Activated naive CD8-positive, alpha-beta T cell treated with anti-CD3 and anti-CD28 coated beads, Interleukin-2, amount 50 U/mL, for 24 hours (primary cell): Measurements from ENCODE around the gene CPSF4L.
"Not testable (repeated sequence)": the region's sequence is repeated elsewhere in the genome, so short reads cannot be mapped to it uniquely, and the experiment has no call there.

Experiments
- ATAC-seq: fragments of 150-1000 bp; cut with Tn5 transposase; one replicate; pipeline ENCODE4 v1.10.0; 2021
- DNase-seq: peaks from one replicate; pipeline ENCODE4 v3.0.0; 2021
- H3K27ac Mint-ChIP-seq: one replicate; pipeline ENCODE4 v1.8.0; 2021; ENCODE audit warnings: mild to moderate bottlenecking, mixed read lengths
- H3K27me3 Mint-ChIP-seq: one replicate; pipeline ENCODE4 v1.8.0; 2021; ENCODE audit warnings: mixed read lengths
- H3K36me3 Mint-ChIP-seq: one replicate; pipeline ENCODE4 v1.8.0; 2021; ENCODE audit warnings: low read depth, mixed read lengths
- H3K4me1 Mint-ChIP-seq: one replicate; pipeline ENCODE4 v1.8.0; 2021; ENCODE audit warnings: mixed read lengths
- H3K4me3 Mint-ChIP-seq: one replicate; pipeline ENCODE4 v1.8.0; 2021; ENCODE audit warnings: mild to moderate bottlenecking, moderate library complexity, mixed read lengths
- H3K9me3 Mint-ChIP-seq: one replicate; pipeline ENCODE4 v1.8.0; 2021; ENCODE audit warnings: mixed read lengths

Gene CPSF4L

GRCh38 chr17:73261617-73261951 lies at the start of gene CPSF4L:
TSS of gene CPSF4L (minus strand) at chr17:73261880. CDS start at chr17:73261818, 62 bp downstream.
- DNase-seq: no peak
- no peaks in the 10 kb centered on the region for H3K4me1 Mint-ChIP-seq

GRCh38 chr17:73311428-73311780 lies 49.7 kb upstream of the CPSF4L start:
- peak overlapping the region; percentile 80 for H3K4me3 Mint-ChIP-seq
- H3K27me3 Mint-ChIP-seq: peaks cover 4% of the 10 kb centered on the region
- no peaks in the 10 kb centered on the region for H3K36me3 Mint-ChIP-seq
- H3K4me1 Mint-ChIP-seq: peaks cover 12% of the 10 kb centered on the region
- DNase-seq: no peak
- H3K27ac Mint-ChIP-seq: no peak overlapping the region
- ATAC-seq: peak; percentile 11
- no peaks in the 10 kb centered on the region for H3K9me3 Mint-ChIP-seq

More at GRCh38 chr17:73261617-73261951, at the start of gene CPSF4L:
- H3K4me3 Mint-ChIP-seq: no peak within 1 kb of the TSS
- no peaks in the 10 kb centered on the region for H3K27me3 Mint-ChIP-seq
- ATAC-seq: no peak
- no peaks in the 10 kb centered on the region for H3K9me3 Mint-ChIP-seq
- H3K36me3 Mint-ChIP-seq: no peaks in the 10 kb centered on the region
- H3K27ac Mint-ChIP-seq: no peak within 1 kb of the TSS

GRCh38 chr17:73309727-73310596 lies 48.3 kb upstream of the CPSF4L start:
- H3K4me3 Mint-ChIP-seq: peak overlapping the region; percentile 80
- H3K9me3 Mint-ChIP-seq: no peaks in the 10 kb centered on the region
- H3K27me3 Mint-ChIP-seq: peaks cover 8% of the 10 kb centered on the region
- no peak overlapping the region for H3K27ac Mint-ChIP-seq
- DNase-seq (no peak), ATAC-seq (no peak)
- no peaks in the 10 kb centered on the region for H3K36me3 Mint-ChIP-seq
- peaks cover 12% of the 10 kb centered on the region for H3K4me1 Mint-ChIP-seq

- H3K27ac Mint-ChIP-seq, H3K9me3 Mint-ChIP-seq, H3K4me3 Mint-ChIP-seq, ATAC-seq, DNase-seq, H3K36me3 Mint-ChIP-seq: not testable (repeated sequence)
- Mint-ChIP-seq H3K27me3 (peaks cover 11% of the 10 kb centered on the region), H3K4me1 (peaks cover 12% of the 10 kb centered on the region)
Measured at GRCh38 chr17:73308959-73309358, 47.3 kb upstream of the CPSF4L start.

GRCh38 chr17:73308017-73308823 lies 46.5 kb upstream of the CPSF4L start:
- Mint-ChIP-seq H3K36me3 (no peaks in the 10 kb centered on the region), H3K27ac (no peak overlapping the region), H3K4me3 (no peak overlapping the region), H3K9me3 (no peaks in the 10 kb centered on the region), H3K27me3 (peaks cover 9% of the 10 kb centered on the region), H3K4me1 (peaks cover 12% of the 10 kb centered on the region)
- ATAC-seq (no peak), DNase-seq (no peak)

GRCh38 chr17:73307130-73307529 lies 45.5 kb upstream of the CPSF4L start:
- Mint-ChIP-seq H3K27me3 (peaks cover 9% of the 10 kb centered on the region), H3K9me3 (no peaks in the 10 kb centered on the region), H3K4me1 (peaks cover 12% of the 10 kb centered on the region), H3K4me3 (no peak overlapping the region), H3K27ac (no peak overlapping the region), H3K36me3 (no peaks in the 10 kb centered on the region)
- DNase-seq (no peak), ATAC-seq (no peak)

GRCh38 chr17:73305845-73306836 lies 44.5 kb upstream of the CPSF4L start:
- H3K27ac Mint-ChIP-seq: no peak overlapping the region

GRCh38 chr17:73304971-73305812 lies 43.5 kb upstream of the CPSF4L start:
- Mint-ChIP-seq H3K4me1 (peaks cover 7% of the 10 kb centered on the region), H3K27me3 (peaks cover 9% of the 10 kb centered on the region), H3K9me3 (no peaks in the 10 kb centered on the region), H3K36me3 (no peaks in the 10 kb centered on the region), H3K27ac (no peak overlapping the region), H3K4me3 (no peak overlapping the region)
- no peak for ATAC-seq
- DNase-seq: no peak

More at GRCh38 chr17:73305845-73306836, 44.5 kb upstream of the CPSF4L start:
- Mint-ChIP-seq H3K27me3 (peaks cover 9% of the 10 kb centered on the region), H3K36me3 (no peaks in the 10 kb centered on the region), H3K4me3 (no peak overlapping the region), H3K9me3 (no peaks in the 10 kb centered on the region), H3K4me1 (peaks cover 12% of the 10 kb centered on the region)
- no peak for DNase-seq
- no peak for ATAC-seq

GRCh38 chr17:73304438-73304837 lies 42.8 kb upstream of the CPSF4L start:
- DNase-seq (no peak), ATAC-seq (no peak)
- Mint-ChIP-seq H3K4me3 (no peak overlapping the region), H3K4me1 (peaks cover 2% of the 10 kb centered on the region), H3K36me3 (no peaks in the 10 kb centered on the region), H3K27me3 (peaks cover 9% of the 10 kb centered on the region), H3K9me3 (no peaks in the 10 kb centered on the region), H3K27ac (no peak overlapping the region)

GRCh38 chr17:73302189-73302588 lies 40.5 kb upstream of the CPSF4L start:
- no peak for DNase-seq
- Mint-ChIP-seq H3K36me3 (no peaks in the 10 kb centered on the region), H3K9me3 (no peaks in the 10 kb centered on the region), H3K27ac (no peak overlapping the region), H3K4me1 (no peaks in the 10 kb centered on the region), H3K4me3 (no peak overlapping the region), H3K27me3 (peaks cover 8% of the 10 kb centered on the region)
- no peak for ATAC-seq

GRCh38 chr17:73301369-73301768 lies 39.7 kb upstream of the CPSF4L start:
- no peaks in the 10 kb centered on the region for H3K36me3 Mint-ChIP-seq
- H3K27ac Mint-ChIP-seq: no peak overlapping the region
- ATAC-seq: no peak
- H3K9me3 Mint-ChIP-seq: no peaks in the 10 kb centered on the region
- H3K27me3 Mint-ChIP-seq: peaks cover 8% of the 10 kb centered on the region
- no peak overlapping the region for H3K4me3 Mint-ChIP-seq
- DNase-seq: no peak
- no peaks in the 10 kb centered on the region for H3K4me1 Mint-ChIP-seq

GRCh38 chr17:73300392-73300791 lies 38.7 kb upstream of the CPSF4L start:
- H3K4me1 Mint-ChIP-seq: no peaks in the 10 kb centered on the region
- no peaks in the 10 kb centered on the region for H3K9me3 Mint-ChIP-seq
- H3K27me3 Mint-ChIP-seq: peaks cover 6% of the 10 kb centered on the region
- DNase-seq (no peak), ATAC-seq (no peak)
- no peak overlapping the region for H3K4me3 Mint-ChIP-seq
- H3K27ac Mint-ChIP-seq: no peak overlapping the region
- no peaks in the 10 kb centered on the region for H3K36me3 Mint-ChIP-seq

GRCh38 chr17:73297934-73298861 lies 36.5 kb upstream of the CPSF4L start:
- no peaks in the 10 kb centered on the region for H3K36me3 Mint-ChIP-seq
- H3K9me3 Mint-ChIP-seq: no peaks in the 10 kb centered on the region
- DNase-seq (no peak), ATAC-seq (peak; percentile 28)
- H3K27ac Mint-ChIP-seq: no peak overlapping the region
- peaks cover 2% of the 10 kb centered on the region for H3K27me3 Mint-ChIP-seq
- no peaks in the 10 kb centered on the region for H3K4me1 Mint-ChIP-seq
- no peak overlapping the region for H3K4me3 Mint-ChIP-seq
